ENCODE measurements around the gene BRSK1. TPM values are rescaled to one million over a fixed set of nuclear protein-coding genes. Genes with fewer than 3 reads are reported as not detected.

BRSK1 gene
- polyA plus RNA-seq, 3 donors = not detected

DNA sequence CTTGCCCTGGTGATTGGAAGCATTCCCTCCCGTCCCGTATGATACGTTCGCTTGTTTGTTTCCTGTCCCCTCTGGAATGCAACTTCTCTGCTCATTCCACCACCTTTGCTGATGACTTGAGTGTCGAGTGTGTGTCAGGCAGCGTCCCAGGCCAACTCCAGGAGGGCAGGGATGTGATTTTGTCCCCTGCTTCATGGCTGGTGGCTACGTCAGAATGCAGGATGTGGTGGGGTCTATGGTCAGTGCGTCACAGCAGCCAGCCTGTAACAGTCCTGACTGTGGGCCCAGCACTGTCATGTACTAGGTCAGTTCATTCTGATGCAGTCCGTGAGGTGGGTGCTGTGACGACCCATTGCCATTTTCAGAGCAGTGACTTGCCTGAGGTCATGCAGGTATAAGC, 16.2 kb downstream of the BRSK1 start:
- no peaks in the 10 kb centered on the region for H3K9me3 ChIP-seq (replicated peaks in 1 of 2; ENCODE audit: control insufficient read depth in 1 of 2, insufficient read depth in 1 of 2, low read length in 2 of 2)
- H3K9ac ChIP-seq (ENCODE audit: insufficient read depth, low read length, poor library complexity, severe bottlenecking) = no peak overlapping the region
- intact Hi-C loops (cut with micrococcal nuclease) = loop anchor here (5.0 to 10.0 kb wide), 5 partner anchors 37 to 155 kb away; partner anchors contain the start of genes KMT5C (in 2 of the 2), RPL28 (in 1 of the 2) and TMEM238 (in 1 of the 2)
- no peaks in the 10 kb centered on the region for H3K36me3 ChIP-seq (replicated peaks in 1 of 2; ENCODE audit: control insufficient read depth in 1 of 2, insufficient read depth in 2 of 2, low read length in 2 of 2)
- H3K4me3 ChIP-seq (replicated peaks in 1 of 3; ENCODE audit: low read depth in 2 of 3, low read length in 3 of 3) = no peak overlapping the region
- H4K20me1 ChIP-seq (ENCODE audit: insufficient read depth, low read length) = no peaks in the 10 kb centered on the region
- no peaks in the 10 kb centered on the region for H3K27me3 ChIP-seq (ENCODE audit: control insufficient read depth in 2 of 2, insufficient read depth in 2 of 2, low read length in 2 of 2)
- H3K27ac ChIP-seq (ENCODE audit: low read depth in 1 of 2, low read length in 2 of 2) = no peak overlapping the region
- Mint-ChIP-seq H3K27me3 (ENCODE audit: low read depth in 3 of 3) (peaks cover 0 to 13% (median 3%) of the 10 kb centered on the region in 3 donors), H3K27ac (peak overlapping the region in 1 of 7 donors; percentile 38), H3K36me3 (no peaks in the 10 kb centered on the region), H3K9me3 (no peaks in the 10 kb centered on the region), H3K4me3 (no peak overlapping the region), H3K4me1 (peaks cover 9% of the 10 kb centered on the region)
- TF ChIP-seq, protein P1, sequence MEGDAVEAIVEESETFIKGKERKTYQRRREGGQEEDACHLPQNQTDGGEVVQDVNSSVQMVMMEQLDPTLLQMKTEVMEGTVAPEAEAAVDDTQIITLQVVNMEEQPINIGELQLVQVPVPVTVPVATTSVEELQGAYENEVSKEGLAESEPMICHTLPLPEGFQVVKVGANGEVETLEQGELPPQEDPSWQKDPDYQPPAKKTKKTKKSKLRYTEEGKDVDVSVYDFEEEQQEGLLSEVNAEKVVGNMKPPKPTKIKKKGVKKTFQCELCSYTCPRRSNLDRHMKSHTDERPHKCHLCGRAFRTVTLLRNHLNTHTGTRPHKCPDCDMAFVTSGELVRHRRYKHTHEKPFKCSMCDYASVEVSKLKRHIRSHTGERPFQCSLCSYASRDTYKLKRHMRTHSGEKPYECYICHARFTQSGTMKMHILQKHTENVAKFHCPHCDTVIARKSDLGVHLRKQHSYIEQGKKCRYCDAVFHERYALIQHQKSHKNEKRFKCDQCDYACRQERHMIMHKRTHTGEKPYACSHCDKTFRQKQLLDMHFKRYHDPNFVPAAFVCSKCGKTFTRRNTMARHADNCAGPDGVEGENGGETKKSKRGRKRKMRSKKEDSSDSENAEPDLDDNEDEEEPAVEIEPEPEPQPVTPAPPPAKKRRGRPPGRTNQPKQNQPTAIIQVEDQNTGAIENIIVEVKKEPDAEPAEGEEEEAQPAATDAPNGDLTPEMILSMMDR (IDR thresholded peaks at IDR 0.05) = no peak
- H2AFZ ChIP-seq (ENCODE audit: insufficient read depth, low read depth, low read length, poor library complexity, severe bottlenecking) = no peak overlapping the region
- no peak overlapping the region for H3K4me2 ChIP-seq (replicated peaks; ENCODE audit: extremely low read depth, low read length, poor library complexity, severe bottlenecking)
- H3K4me1 ChIP-seq (ENCODE audit: control insufficient read depth in 1 of 2, insufficient read depth in 2 of 2, low read length in 2 of 2) = peaks cover 10 to 12% of the 10 kb centered on the region in 2 donors
- no peaks in the 10 kb centered on the region for H3K79me2 ChIP-seq (ENCODE audit: insufficient read depth, low read length)
- 83% methylated on average over 7 of the region's 10 CpGs for WGBS (ENCODE audit: insufficient coverage)
- no peak for DNase-seq

DNA sequence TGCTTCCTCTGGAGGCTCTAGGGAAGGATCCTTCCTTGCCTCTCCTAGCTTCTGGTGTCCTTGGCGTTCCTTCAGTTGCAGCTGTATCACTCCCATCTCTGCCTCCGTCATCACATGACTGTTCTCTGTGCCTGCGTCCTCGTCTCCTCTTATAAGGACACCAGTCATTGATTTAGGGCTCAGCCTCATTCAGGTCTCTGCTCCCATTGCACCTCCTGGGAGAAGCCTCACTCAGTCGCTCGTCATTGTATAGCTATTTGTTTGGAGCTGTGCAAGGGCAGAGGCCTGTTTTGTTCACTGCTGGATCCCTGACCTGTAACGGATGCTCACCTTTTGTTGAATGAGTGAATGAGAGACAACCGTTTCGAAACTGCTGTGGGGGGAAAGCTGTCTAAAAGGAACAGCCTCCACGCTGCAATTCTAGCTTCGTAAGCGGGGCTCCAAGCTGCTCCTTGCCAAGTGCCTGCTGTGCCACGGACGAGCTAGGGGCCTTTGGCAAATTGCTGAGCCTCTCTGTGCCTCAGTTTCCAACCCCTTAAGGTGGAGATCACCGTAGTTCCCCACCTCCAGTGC, 17.2 kb downstream of the BRSK1 start:
- Mint-ChIP-seq H3K4me1 (peaks cover 13% of the 10 kb centered on the region), H3K27ac (no peak overlapping the region), H3K36me3 (no peaks in the 10 kb centered on the region), H3K9me3 (peaks cover 0 to 2% (median 0%) of the 10 kb centered on the region in 7 donors), H3K27me3 (ENCODE audit: low read depth in 3 of 3) (peaks cover 0 to 13% (median 3%) of the 10 kb centered on the region in 3 donors), H3K4me3 (peak overlapping the region in 1 of 2 donors; percentile 79)
- Histone ChIP-seq H4K20me1 (ENCODE audit: insufficient read depth, low read length) (no peaks in the 10 kb centered on the region), H3K79me2 (ENCODE audit: insufficient read depth, low read length) (no peaks in the 10 kb centered on the region), H3K27ac (ENCODE audit: low read depth in 1 of 2, low read length in 2 of 2) (no peak overlapping the region), H3K4me1 (ENCODE audit: control insufficient read depth in 1 of 2, insufficient read depth in 2 of 2, low read length in 2 of 2) (peaks cover 10 to 12% of the 10 kb centered on the region in 2 donors), H3K9me3 (replicated peaks in 1 of 2; ENCODE audit: control insufficient read depth in 1 of 2, insufficient read depth in 1 of 2, low read length in 2 of 2) (no peaks in the 10 kb centered on the region), H3K9ac (ENCODE audit: insufficient read depth, low read length, poor library complexity, severe bottlenecking) (no peak overlapping the region), H3K36me3 (replicated peaks in 1 of 2; ENCODE audit: control insufficient read depth in 1 of 2, insufficient read depth in 2 of 2, low read length in 2 of 2) (no peaks in the 10 kb centered on the region), H2AFZ (ENCODE audit: insufficient read depth, low read depth, low read length, poor library complexity, severe bottlenecking) (peak overlapping the region; percentile 93), H3K4me3 (replicated peaks in 1 of 3; ENCODE audit: low read depth in 2 of 3, low read length in 3 of 3) (peak overlapping the region in 1 of 3 experiments; percentile 65), H3K4me2 (replicated peaks; ENCODE audit: extremely low read depth, low read length, poor library complexity, severe bottlenecking) (peak overlapping the region; percentile 74), H3K27me3 (ENCODE audit: control insufficient read depth in 2 of 2, insufficient read depth in 2 of 2, low read length in 2 of 2) (no peaks in the 10 kb centered on the region)
- DNase-seq = no peak
- intact Hi-C loops (cut with micrococcal nuclease) = loop anchor here (5.0 kb wide), 3 partner anchors 36 to 86 kb away; partner anchors contain the start of genes KMT5C (in 2 of the 2), RPL28 (in 1 of the 2) and TMEM238 (in 1 of the 2)
- TF ChIP-seq, protein P1 (IDR thresholded peaks at IDR 0.05) = no peak
- 97% methylated on average over 9 of the region's 15 CpGs for WGBS (ENCODE audit: insufficient coverage)
